Stimulated activated effector memory CD8-positive, alpha-beta T cell treated with anti-CD3 and anti-CD28 coated beads, Interleukin-12 subunit alpha, Interleukin-12 subunit beta, amount 100 ng/mL, for 72 hours (primary cell): ENCODE results near the gene DDX46.
A peak's percentile ranks its signal among the peaks of the same experiment; 100 is the strongest.
"Not testable (repeated sequence)": the region's sequence is repeated elsewhere in the genome, so short reads cannot be mapped to it uniquely, and the experiment has no call there.

Source experiments
- ATAC-seq: fragments of 150-1000 bp; cut with Tn5 transposase; 2 replicates; pipeline ENCODE4 v1.10.0; 2021
- DNase-seq, 2 donors: peaks; one replicate each; pipeline ENCODE4 v3.0.0; 2021 to 2022; ENCODE audit warnings: low spot score in 2 of 2
- H3K27ac Mint-ChIP-seq: one replicate; pipeline ENCODE4 v1.8.0; 2022; ENCODE audit warnings: mild to moderate bottlenecking, mixed read lengths
- H3K36me3 Mint-ChIP-seq: one replicate; pipeline ENCODE4 v1.8.0; 2022; ENCODE audit warnings: mild to moderate bottlenecking, mixed read lengths
- H3K4me1 Mint-ChIP-seq: one replicate; pipeline ENCODE4 v1.8.0; 2022; ENCODE audit warnings: mixed read lengths
- H3K4me3 Mint-ChIP-seq: one replicate; pipeline ENCODE4 v1.8.0; 2022; ENCODE audit warnings: mild to moderate bottlenecking, mixed read lengths
- H3K9me3 Mint-ChIP-seq: one replicate; pipeline ENCODE4 v1.8.0; 2022; ENCODE audit warnings: mixed read lengths

DDX46 gene

GRCh38 chr5:134845852-134846640 is 87.5 kb downstream of the DDX46 start, which contains the start of gene C5orf24:
C5orf24 (plus strand) TSS chr5:134845968; CDS start chr5:134854901, 8,933 bp downstream.
- peak within 1 kb of the TSS; percentile 92 for H3K4me3 Mint-ChIP-seq
- peaks cover 68% of the 10 kb centered on the region for H3K36me3 Mint-ChIP-seq
- peaks cover 19% of the 10 kb centered on the region for H3K4me1 Mint-ChIP-seq
- no peaks in the 10 kb centered on the region for H3K9me3 Mint-ChIP-seq
- H3K27ac Mint-ChIP-seq = peak within 1 kb of the TSS; percentile 99
- DNase-seq (peak; percentile 81 to 93), ATAC-seq (peak; percentile 98)

GRCh38 chr5:134846641-134846960 is 88.0 kb downstream of the DDX46 start:
- H3K4me3 Mint-ChIP-seq = peak overlapping the region; percentile 92
- peak overlapping the region; percentile 99 for H3K27ac Mint-ChIP-seq
- peak in 1 of 2 donors; percentile 6 for DNase-seq
- H3K9me3 Mint-ChIP-seq = no peaks in the 10 kb centered on the region
- H3K4me1 Mint-ChIP-seq = peaks cover 19% of the 10 kb centered on the region
- peak; percentile 1 for ATAC-seq
- H3K36me3 Mint-ChIP-seq = peaks cover 69% of the 10 kb centered on the region

GRCh38 chr5:134849434-134849933 is 90.9 kb downstream of the DDX46 start:
- peaks cover 19% of the 10 kb centered on the region for H3K4me1 Mint-ChIP-seq
- not testable (repeated sequence) for H3K27ac Mint-ChIP-seq, H3K4me3 Mint-ChIP-seq, DNase-seq, H3K9me3 Mint-ChIP-seq, ATAC-seq
- H3K36me3 Mint-ChIP-seq = peaks cover 95% of the 10 kb centered on the region

- peaks cover 100% of the 10 kb centered on the region for H3K36me3 Mint-ChIP-seq
- H3K4me1 Mint-ChIP-seq = peaks cover 14% of the 10 kb centered on the region
- ATAC-seq (peak; percentile 73), DNase-seq (peak in 1 of 2 donors; percentile 45)
- no peak overlapping the region for H3K27ac Mint-ChIP-seq
- H3K9me3 Mint-ChIP-seq = no peaks in the 10 kb centered on the region
- H3K4me3 Mint-ChIP-seq = no peak overlapping the region
Measured at GRCh38 chr5:134851307-134851923, 92.8 kb downstream of the DDX46 start.

DNA sequence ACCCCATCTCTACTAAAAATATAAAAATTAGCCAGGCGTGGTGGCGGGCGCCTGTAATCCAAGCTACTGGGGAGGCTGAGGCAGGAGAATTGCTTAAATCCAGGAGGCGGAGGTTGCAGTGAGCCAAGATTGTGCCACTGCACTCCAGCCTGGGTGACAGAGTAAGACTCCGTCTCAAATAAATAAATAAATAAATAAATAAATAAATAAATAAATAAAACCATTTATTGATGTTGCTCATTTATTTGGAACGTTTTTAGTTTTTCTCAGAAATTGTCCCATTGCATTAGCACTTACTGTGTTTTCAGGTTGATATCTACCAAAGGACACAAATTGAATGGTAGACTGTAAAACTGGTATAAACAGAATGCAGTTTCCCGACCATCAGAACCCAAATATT is 97.9 kb downstream of the DDX46 start:
- not testable (repeated sequence) for H3K4me3 Mint-ChIP-seq, H3K4me1 Mint-ChIP-seq, ATAC-seq, DNase-seq, H3K27ac Mint-ChIP-seq, H3K9me3 Mint-ChIP-seq
- H3K36me3 Mint-ChIP-seq = peaks cover 100% of the 10 kb centered on the region

- Mint-ChIP-seq H3K4me3 (no peak overlapping the region), H3K36me3 (peaks cover 93% of the 10 kb centered on the region), H3K27ac (peak overlapping the region; percentile 26), H3K4me1 (peaks cover 7% of the 10 kb centered on the region), H3K9me3 (no peaks in the 10 kb centered on the region)
- ATAC-seq = no peak
- DNase-seq = no peak
Measured at GRCh38 chr5:134857401-134857800, 98.8 kb downstream of the DDX46 start.

DNA sequence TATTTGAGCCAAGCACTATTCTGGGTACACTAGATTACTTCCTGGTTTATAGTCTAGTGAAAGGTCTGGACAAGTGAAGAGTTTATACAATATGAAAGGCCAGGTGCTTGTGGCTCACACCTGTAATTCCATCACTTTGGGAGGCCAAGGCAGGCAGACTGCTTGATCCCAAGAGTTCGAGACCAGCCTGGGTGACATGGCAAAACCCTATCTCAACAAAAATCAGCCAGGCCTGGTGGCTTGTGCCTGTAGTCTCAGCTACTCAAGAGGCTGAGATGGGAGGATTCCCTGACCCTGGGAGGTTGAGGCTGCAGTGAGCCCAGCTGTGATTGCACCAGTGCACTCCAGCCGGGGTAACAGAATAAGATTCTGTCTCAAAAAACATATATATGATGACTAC is 106.1 kb downstream of the DDX46 start:
- no peak for DNase-seq
- Mint-ChIP-seq H3K9me3 (no peaks in the 10 kb centered on the region), H3K4me3 (no peak overlapping the region), H3K27ac (no peak overlapping the region), H3K4me1 (no peaks in the 10 kb centered on the region), H3K36me3 (peaks cover 20% of the 10 kb centered on the region)
- ATAC-seq = no peak

- H3K4me3 Mint-ChIP-seq = peak overlapping the region; percentile 94
- ATAC-seq (no peak), DNase-seq (no peak)
- H3K27ac Mint-ChIP-seq = peak overlapping the region; percentile 98
- peaks cover 38% of the 10 kb centered on the region for H3K4me1 Mint-ChIP-seq
- H3K9me3 Mint-ChIP-seq = no peaks in the 10 kb centered on the region
- H3K36me3 Mint-ChIP-seq = peaks cover 44% of the 10 kb centered on the region
Measured at GRCh38 chr5:134873494-134873893, 114.9 kb downstream of the DDX46 start.

DNA sequence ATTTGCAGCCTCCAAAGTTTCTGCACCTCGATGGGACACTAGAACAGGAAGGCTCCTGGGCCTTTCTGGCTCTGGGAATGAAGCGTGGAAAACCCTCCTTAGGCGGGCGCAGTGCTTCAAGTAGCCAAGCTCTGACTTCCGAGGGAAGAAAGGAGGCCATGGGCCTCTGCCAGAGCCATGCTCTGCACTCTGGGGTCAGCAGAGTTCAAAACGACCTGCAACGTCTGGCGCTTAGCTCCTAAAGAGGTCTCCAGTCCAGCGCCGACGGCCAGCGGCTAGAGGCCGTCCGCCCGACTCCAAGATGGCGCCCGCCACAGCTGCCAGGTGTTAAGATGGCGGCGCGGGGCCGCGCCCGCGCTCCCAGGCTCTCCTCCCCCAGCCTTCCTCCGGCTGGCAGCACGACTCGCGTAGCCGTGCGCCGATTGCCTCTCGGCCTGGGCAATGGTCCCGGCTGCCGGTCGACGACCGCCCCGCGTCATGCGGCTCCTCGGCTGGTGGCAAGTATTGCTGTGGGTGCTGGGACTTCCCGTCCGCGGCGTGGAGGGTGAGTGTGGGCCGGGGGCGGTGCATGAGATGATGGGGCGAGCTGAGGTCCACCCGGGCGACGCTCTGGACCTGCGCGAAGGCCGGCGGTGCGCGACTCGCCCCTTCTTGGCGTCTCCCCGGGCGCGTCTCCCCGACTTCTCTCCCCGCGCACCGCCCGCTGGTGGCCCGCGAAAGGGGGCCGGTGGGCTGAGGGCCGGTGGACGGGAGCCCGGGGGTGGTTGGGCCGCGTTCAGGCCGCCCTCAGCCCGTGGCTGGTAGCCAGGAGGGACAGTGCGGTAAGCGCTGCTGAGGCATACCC is 115.6 kb downstream of the DDX46 start, which contains the start of gene TXNDC15:
Gene TXNDC15, plus strand, starts transcription at position 385 of the 844 bp plus-strand sequence. Its CDS starts 57 bp downstream, at position 442.
- Mint-ChIP-seq H3K36me3 (peaks cover 51% of the 10 kb centered on the region), H3K4me1 (peaks cover 38% of the 10 kb centered on the region)
- DNase-seq = peak; percentile 78 to 92

DNA sequence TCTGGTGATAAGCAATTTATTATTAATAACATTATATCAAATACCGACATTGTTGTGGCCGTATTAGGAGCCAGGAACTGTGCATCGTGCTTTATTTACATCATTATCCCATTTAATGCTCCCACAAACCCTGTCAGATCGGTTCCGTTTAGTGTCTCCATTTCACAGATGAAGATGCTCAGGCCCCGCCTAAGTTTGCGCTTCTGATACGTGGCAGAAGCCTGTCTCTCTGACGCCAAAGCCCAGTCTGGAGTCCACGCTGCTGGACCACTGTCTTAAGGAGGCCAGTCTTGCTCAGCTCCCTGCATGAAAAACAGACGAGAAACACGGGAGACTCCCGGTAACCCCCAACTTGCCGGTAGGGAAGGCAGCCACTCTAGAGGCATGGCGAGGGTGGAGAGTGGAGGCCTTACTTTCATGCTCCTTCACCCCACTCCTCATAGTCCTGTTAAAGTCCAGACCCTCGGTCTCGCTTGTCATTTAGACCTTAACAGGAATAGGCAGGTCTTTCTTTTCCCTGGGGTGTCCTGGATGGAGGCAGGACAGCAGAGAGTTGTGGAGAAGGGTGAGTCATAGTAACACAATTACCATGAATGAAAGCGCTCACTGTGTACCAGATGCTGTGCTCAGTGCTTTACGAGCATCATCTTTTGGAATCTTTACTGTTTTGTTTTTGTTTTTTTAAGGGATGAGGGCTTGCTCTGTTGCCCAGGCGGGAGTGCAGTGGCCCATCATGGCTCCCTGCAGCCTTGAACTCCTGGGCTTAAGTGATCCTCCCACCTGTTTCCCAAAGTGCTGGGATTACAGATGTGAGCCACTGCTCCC is 116.5 kb downstream of the DDX46 start:
- Mint-ChIP-seq H3K36me3 (peaks cover 53% of the 10 kb centered on the region), H3K27ac (peak overlapping the region; percentile 98), H3K9me3 (no peaks in the 10 kb centered on the region), H3K4me3 (peak overlapping the region; percentile 94), H3K4me1 (peaks cover 38% of the 10 kb centered on the region)
- DNase-seq (peak; percentile 12 to 78), ATAC-seq (peak; percentile 72)

More for the DNA sequence above, 115.6 kb downstream of the DDX46 start, which contains the start of gene TXNDC15:
- Mint-ChIP-seq H3K27ac (peak within 1 kb of the TSS; percentile 98), H3K9me3 (no peaks in the 10 kb centered on the region), H3K4me3 (peak within 1 kb of the TSS; percentile 94)
- peak; percentile 93 for ATAC-seq

DNA sequence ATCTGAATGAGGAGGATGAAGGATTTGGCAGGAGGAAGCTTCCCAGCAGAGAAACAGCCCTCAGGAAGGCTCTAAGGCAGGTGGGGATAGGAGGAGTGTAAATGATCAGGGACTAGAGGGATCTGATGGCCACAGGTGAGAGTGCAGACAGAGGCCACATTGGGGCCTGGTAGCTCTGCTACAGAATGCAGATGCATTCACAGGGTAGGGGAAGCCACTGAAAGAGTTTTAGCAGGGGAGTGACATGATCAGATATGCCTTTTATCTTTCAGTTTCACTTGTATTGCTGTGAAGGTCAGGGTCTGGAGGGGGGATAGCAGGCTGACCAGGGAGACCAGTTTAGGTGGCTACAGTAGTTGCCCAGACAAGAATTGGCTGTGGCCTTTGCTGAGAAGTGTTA is 118.6 kb downstream of the DDX46 start:
- H3K4me1 Mint-ChIP-seq = peaks cover 38% of the 10 kb centered on the region
- H3K9me3 Mint-ChIP-seq = no peaks in the 10 kb centered on the region
- peaks cover 59% of the 10 kb centered on the region for H3K36me3 Mint-ChIP-seq
- ATAC-seq = no peak
- peak overlapping the region; percentile 94 for H3K4me3 Mint-ChIP-seq
- DNase-seq = no peak
- peak overlapping the region; percentile 60 for H3K27ac Mint-ChIP-seq

- peaks cover 34% of the 10 kb centered on the region for H3K4me1 Mint-ChIP-seq
- peak overlapping the region; percentile 78 for H3K27ac Mint-ChIP-seq
- DNase-seq = no peak
- peaks cover 59% of the 10 kb centered on the region for H3K36me3 Mint-ChIP-seq
- H3K9me3 Mint-ChIP-seq = no peaks in the 10 kb centered on the region
- no peak overlapping the region for H3K4me3 Mint-ChIP-seq
- ATAC-seq = no peak
Measured at GRCh38 chr5:134878403-134878802, 119.8 kb downstream of the DDX46 start.

DNA sequence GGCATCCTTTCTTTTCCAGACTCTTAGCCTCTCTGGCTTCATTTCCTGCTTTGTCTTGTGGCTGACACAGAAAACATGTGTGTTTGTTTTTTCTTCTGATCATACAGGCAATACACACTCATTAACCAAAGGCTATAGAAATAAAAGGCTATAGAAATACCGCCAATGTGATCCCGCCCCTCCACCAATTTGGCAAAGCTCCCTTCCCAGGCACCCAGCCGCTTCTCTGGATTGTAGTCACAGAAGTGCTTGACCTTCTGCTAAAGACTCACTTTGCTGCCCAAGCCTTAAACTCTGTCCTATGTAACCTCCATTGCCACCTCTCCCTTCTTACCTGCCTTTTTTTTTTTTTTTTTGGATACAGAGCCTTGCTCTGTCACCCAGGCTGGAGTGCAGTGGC is 120.9 kb downstream of the DDX46 start:
- Mint-ChIP-seq H3K4me1 (peaks cover 30% of the 10 kb centered on the region), H3K4me3 (no peak overlapping the region), H3K9me3 (no peaks in the 10 kb centered on the region), H3K36me3 (peaks cover 48% of the 10 kb centered on the region), H3K27ac (peak overlapping the region; percentile 73)
- ATAC-seq (no peak), DNase-seq (no peak)
